ENCODE data around the gene NEXN.

The NEXN gene

GRCh38 chr1:77956464-77956863, 68.0 kb downstream of the NEXN start:
- TF ChIP-seq, protein P1, sequence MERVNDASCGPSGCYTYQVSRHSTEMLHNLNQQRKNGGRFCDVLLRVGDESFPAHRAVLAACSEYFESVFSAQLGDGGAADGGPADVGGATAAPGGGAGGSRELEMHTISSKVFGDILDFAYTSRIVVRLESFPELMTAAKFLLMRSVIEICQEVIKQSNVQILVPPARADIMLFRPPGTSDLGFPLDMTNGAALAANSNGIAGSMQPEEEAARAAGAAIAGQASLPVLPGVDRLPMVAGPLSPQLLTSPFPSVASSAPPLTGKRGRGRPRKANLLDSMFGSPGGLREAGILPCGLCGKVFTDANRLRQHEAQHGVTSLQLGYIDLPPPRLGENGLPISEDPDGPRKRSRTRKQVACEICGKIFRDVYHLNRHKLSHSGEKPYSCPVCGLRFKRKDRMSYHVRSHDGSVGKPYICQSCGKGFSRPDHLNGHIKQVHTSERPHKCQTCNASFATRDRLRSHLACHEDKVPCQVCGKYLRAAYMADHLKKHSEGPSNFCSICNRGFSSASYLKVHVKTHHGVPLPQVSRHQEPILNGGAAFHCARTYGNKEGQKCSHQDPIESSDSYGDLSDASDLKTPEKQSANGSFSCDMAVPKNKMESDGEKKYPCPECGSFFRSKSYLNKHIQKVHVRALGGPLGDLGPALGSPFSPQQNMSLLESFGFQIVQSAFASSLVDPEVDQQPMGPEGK (CRISPR knock-in tag; IDR thresholded peaks at IDR 0.05; ENCODE audit: borderline replicate concordance) = no peak
- TF ChIP-seq ZNF8 (CRISPR knock-in tag; IDR thresholded peaks at IDR 0.05) = no peak
- TF ChIP-seq TCF4 (CRISPR knock-in tag; IDR thresholded peaks at IDR 0.05; ENCODE audit: borderline replicate concordance) = no peak
- TF ChIP-seq ARNTL (CRISPR knock-in tag; IDR thresholded peaks at IDR 0.05; ENCODE audit: borderline replicate concordance, low read depth) = no peak
- TF ChIP-seq TSHZ2 (CRISPR knock-in tag; IDR thresholded peaks at IDR 0.05) = no peak
- no peak for TF ChIP-seq GLIS3 (CRISPR knock-in tag; IDR thresholded peaks at IDR 0.05)
- TF ChIP-seq TOX (CRISPR knock-in tag; IDR thresholded peaks at IDR 0.05; ENCODE audit: borderline replicate concordance) = no peak
- no peak for TF ChIP-seq BACH2 (CRISPR knock-in tag; IDR thresholded peaks at IDR 0.05; ENCODE audit: borderline replicate concordance)
- TF ChIP-seq, protein P2, sequence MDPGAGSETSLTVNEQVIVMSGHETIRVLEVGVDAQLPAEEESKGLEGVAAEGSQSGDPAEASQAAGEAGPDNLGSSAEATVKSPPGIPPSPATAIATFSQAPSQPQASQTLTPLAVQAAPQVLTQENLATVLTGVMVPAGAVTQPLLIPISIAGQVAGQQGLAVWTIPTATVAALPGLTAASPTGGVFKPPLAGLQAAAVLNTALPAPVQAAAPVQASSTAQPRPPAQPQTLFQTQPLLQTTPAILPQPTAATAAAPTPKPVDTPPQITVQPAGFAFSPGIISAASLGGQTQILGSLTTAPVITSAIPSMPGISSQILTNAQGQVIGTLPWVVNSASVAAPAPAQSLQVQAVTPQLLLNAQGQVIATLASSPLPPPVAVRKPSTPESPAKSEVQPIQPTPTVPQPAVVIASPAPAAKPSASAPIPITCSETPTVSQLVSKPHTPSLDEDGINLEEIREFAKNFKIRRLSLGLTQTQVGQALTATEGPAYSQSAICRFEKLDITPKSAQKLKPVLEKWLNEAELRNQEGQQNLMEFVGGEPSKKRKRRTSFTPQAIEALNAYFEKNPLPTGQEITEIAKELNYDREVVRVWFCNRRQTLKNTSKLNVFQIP (CRISPR knock-in tag; IDR thresholded peaks at IDR 0.05; ENCODE audit: borderline replicate concordance, low read depth) = no peak
- TF ChIP-seq ZNF565 (CRISPR knock-in tag; conservative IDR thresholded peaks at IDR 0.05; ENCODE audit: low read depth) = no peak
- TF ChIP-seq ESRRG (CRISPR knock-in tag; IDR thresholded peaks at IDR 0.05) = no peak
- no peak for TF ChIP-seq PPARA (CRISPR knock-in tag; IDR thresholded peaks at IDR 0.05; ENCODE audit: borderline replicate concordance)
- no peak for TF ChIP-seq SNAI2 (CRISPR knock-in tag; IDR thresholded peaks at IDR 0.05)
- TF ChIP-seq CSDC2 (CRISPR knock-in tag; IDR thresholded peaks at IDR 0.05) = no peak
- TF ChIP-seq ZFP3 (CRISPR knock-in tag; IDR thresholded peaks at IDR 0.05) = no peak
- no peak for TF ChIP-seq OSR1 (CRISPR knock-in tag; IDR thresholded peaks at IDR 0.05)
- ATAC-seq = no peak

GRCh38 chr1:77958391-77958790, 70.0 kb downstream of the NEXN start:
- TF ChIP-seq, protein P3, sequence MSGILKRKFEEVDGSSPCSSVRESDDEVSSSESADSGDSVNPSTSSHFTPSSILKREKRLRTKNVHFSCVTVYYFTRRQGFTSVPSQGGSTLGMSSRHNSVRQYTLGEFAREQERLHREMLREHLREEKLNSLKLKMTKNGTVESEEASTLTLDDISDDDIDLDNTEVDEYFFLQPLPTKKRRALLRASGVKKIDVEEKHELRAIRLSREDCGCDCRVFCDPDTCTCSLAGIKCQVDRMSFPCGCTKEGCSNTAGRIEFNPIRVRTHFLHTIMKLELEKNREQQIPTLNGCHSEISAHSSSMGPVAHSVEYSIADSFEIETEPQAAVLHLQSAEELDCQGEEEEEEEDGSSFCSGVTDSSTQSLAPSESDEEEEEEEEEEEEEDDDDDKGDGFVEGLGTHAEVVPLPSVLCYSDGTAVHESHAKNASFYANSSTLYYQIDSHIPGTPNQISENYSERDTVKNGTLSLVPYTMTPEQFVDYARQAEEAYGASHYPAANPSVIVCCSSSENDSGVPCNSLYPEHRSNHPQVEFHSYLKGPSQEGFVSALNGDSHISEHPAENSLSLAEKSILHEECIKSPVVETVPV (CRISPR knock-in tag; IDR thresholded peaks at IDR 0.05) = no peak
- TF ChIP-seq SNAI2 (CRISPR knock-in tag; IDR thresholded peaks at IDR 0.05) (no peak), ZC3H10 (CRISPR knock-in tag; IDR thresholded peaks at IDR 0.05) (no peak), ARNTL (CRISPR knock-in tag; IDR thresholded peaks at IDR 0.05; ENCODE audit: borderline replicate concordance, low read depth) (no peak), OSR1 (CRISPR knock-in tag; IDR thresholded peaks at IDR 0.05) (no peak), ESRRG (CRISPR knock-in tag; IDR thresholded peaks at IDR 0.05) (no peak), ZNF8 (CRISPR knock-in tag; IDR thresholded peaks at IDR 0.05) (no peak), CREB5 (CRISPR knock-in tag; IDR thresholded peaks at IDR 0.05; ENCODE audit: low read depth) (no peak), TOX (CRISPR knock-in tag; IDR thresholded peaks at IDR 0.05; ENCODE audit: borderline replicate concordance) (no peak), ZFP30 (CRISPR knock-in tag; IDR thresholded peaks at IDR 0.05) (no peak), PPARA (CRISPR knock-in tag; IDR thresholded peaks at IDR 0.05; ENCODE audit: borderline replicate concordance) (no peak)
- TF ChIP-seq, protein P1 (CRISPR knock-in tag; IDR thresholded peaks at IDR 0.05; ENCODE audit: borderline replicate concordance) = no peak
- no peak for ATAC-seq

Data from SK-N-SH treated with all-trans-retinoic acid at 6 μM for 48 hours (cell line).